Measurements from ENCODE around the gene EPG5.

The EPG5 gene

GRCh38 chr18:45978084-45978483 lies 11.0 kb upstream of the EPG5 start:
- no peak for ATAC-seq
- TF ChIP-seq ZNF565 (CRISPR knock-in tag; conservative IDR thresholded peaks at IDR 0.05; ENCODE audit: low read depth), result no peak

- TF ChIP-seq ESRRG (CRISPR knock-in tag; IDR thresholded peaks at IDR 0.05) (no peak), ZNF70 (CRISPR knock-in tag; IDR thresholded peaks at IDR 0.05) (no peak), PPARA (CRISPR knock-in tag; IDR thresholded peaks at IDR 0.05; ENCODE audit: borderline replicate concordance) (no peak), CREB5 (CRISPR knock-in tag; IDR thresholded peaks at IDR 0.05; ENCODE audit: low read depth) (no peak), TOX (CRISPR knock-in tag; IDR thresholded peaks at IDR 0.05; ENCODE audit: borderline replicate concordance) (no peak), CSRNP3 (CRISPR knock-in tag; IDR thresholded peaks at IDR 0.05) (no peak), TCF4 (CRISPR knock-in tag; IDR thresholded peaks at IDR 0.05; ENCODE audit: borderline replicate concordance) (no peak), PATZ1 (CRISPR knock-in tag; IDR thresholded peaks at IDR 0.05; ENCODE audit: borderline replicate concordance) (no peak), ARNTL (CRISPR knock-in tag; IDR thresholded peaks at IDR 0.05; ENCODE audit: borderline replicate concordance, low read depth) (no peak), CSDC2 (CRISPR knock-in tag; IDR thresholded peaks at IDR 0.05) (no peak), GLIS3 (CRISPR knock-in tag; IDR thresholded peaks at IDR 0.05) (no peak), ZNF565 (CRISPR knock-in tag; conservative IDR thresholded peaks at IDR 0.05; ENCODE audit: low read depth) (no peak), POU6F1 (CRISPR knock-in tag; IDR thresholded peaks at IDR 0.05; ENCODE audit: borderline replicate concordance, low read depth) (no peak)
- no peak for ATAC-seq
These were observed 9.8 kb upstream of the EPG5 start for GRCh38 chr18:45976974-45977373.

- ATAC-seq, result no peak
- TF ChIP-seq TOX (CRISPR knock-in tag; IDR thresholded peaks at IDR 0.05; ENCODE audit: borderline replicate concordance), result no peak
- TF ChIP-seq RARB (CRISPR knock-in tag; IDR thresholded peaks at IDR 0.05), result no peak
- TF ChIP-seq ARNTL (CRISPR knock-in tag; IDR thresholded peaks at IDR 0.05; ENCODE audit: borderline replicate concordance, low read depth), result no peak
- TF ChIP-seq OSR1 (CRISPR knock-in tag; IDR thresholded peaks at IDR 0.05), result no peak
- no peak for TF ChIP-seq ISL1 (CRISPR knock-in tag; IDR thresholded peaks at IDR 0.05)
- TF ChIP-seq ESRRG (CRISPR knock-in tag; IDR thresholded peaks at IDR 0.05), result no peak
- no peak for TF ChIP-seq ZC3H10 (CRISPR knock-in tag; IDR thresholded peaks at IDR 0.05)
- no peak for TF ChIP-seq CREB5 (CRISPR knock-in tag; IDR thresholded peaks at IDR 0.05; ENCODE audit: low read depth)
- TF ChIP-seq PATZ1 (CRISPR knock-in tag; IDR thresholded peaks at IDR 0.05; ENCODE audit: borderline replicate concordance), result no peak
- no peak for TF ChIP-seq CSDC2 (CRISPR knock-in tag; IDR thresholded peaks at IDR 0.05)
- no peak for TF ChIP-seq TCF4 (CRISPR knock-in tag; IDR thresholded peaks at IDR 0.05; ENCODE audit: borderline replicate concordance)
- TF ChIP-seq CSRNP3 (CRISPR knock-in tag; IDR thresholded peaks at IDR 0.05), result no peak
- TF ChIP-seq ZNF565 (CRISPR knock-in tag; conservative IDR thresholded peaks at IDR 0.05; ENCODE audit: low read depth), result no peak
- TF ChIP-seq TSHZ2 (CRISPR knock-in tag; IDR thresholded peaks at IDR 0.05), result no peak
- TF ChIP-seq ZNF70 (CRISPR knock-in tag; IDR thresholded peaks at IDR 0.05), result no peak
- no peak for TF ChIP-seq POU6F1 (CRISPR knock-in tag; IDR thresholded peaks at IDR 0.05; ENCODE audit: borderline replicate concordance, low read depth)
- TF ChIP-seq SNAI2 (CRISPR knock-in tag; IDR thresholded peaks at IDR 0.05), result no peak
- TF ChIP-seq ZFP30 (CRISPR knock-in tag; IDR thresholded peaks at IDR 0.05), result no peak
- TF ChIP-seq ZNF8 (CRISPR knock-in tag; IDR thresholded peaks at IDR 0.05), result no peak
These were observed 9.4 kb upstream of the EPG5 start for GRCh38 chr18:45976566-45976965.

Data from SK-N-SH treated with all-trans-retinoic acid at 6 μM for 48 hours (cell line).